ENCODE data around the gene SORBS1. TPM values are rescaled to one million over a fixed set of nuclear protein-coding genes. Genes with fewer than 3 reads are reported as not detected.
A peak's percentile ranks its signal among the peaks of the same experiment; 100 is the strongest.

The SORBS1 gene
- total and polyA plus RNA-seq, 4 donors = 33.2 to 71.3 (median 44.1) TPM

GRCh38 chr10:95295031-95295755 is 266.0 kb downstream of the SORBS1 start:
- Histone ChIP-seq H3K27me3 (ENCODE audit: control insufficient read depth in 4 of 4, insufficient read depth in 4 of 4, low read length in 3 of 4) (no peaks in the 10 kb centered on the region), H3K9ac (ENCODE audit: low read depth in 1 of 2, low read length in 2 of 2) (peak overlapping the region in 1 of 2 donors; percentile 67), H3K36me3 (ENCODE audit: control insufficient read depth in 4 of 4, insufficient read depth in 3 of 4, low read depth in 1 of 4, low read length in 3 of 4) (no peaks in the 10 kb centered on the region), H3K9me3 (ENCODE audit: control insufficient read depth in 4 of 4, low read length in 3 of 4) (no peaks in the 10 kb centered on the region), H3K27ac (ENCODE audit: low read depth in 1 of 2, low read length in 2 of 2) (peak overlapping the region; percentile 29 to 50), H3K4me1 (ENCODE audit: control insufficient read depth in 4 of 4, insufficient read depth in 4 of 4, low read length in 3 of 4) (peaks cover 0 to 10% (median 6%) of the 10 kb centered on the region in 4 donors), H3K4me3 (ENCODE audit: low read depth in 1 of 3, low read length in 3 of 3) (peak overlapping the region; percentile 1 to 49 (median 38))
- TF ChIP-seq HNF4A (conservative IDR thresholded peaks at IDR 0.05) (no peak), ATF3 (IDR thresholded peaks at IDR 0.05) (no peak), RAD21 (IDR thresholded peaks at IDR 0.05) (peak; percentile 3 to 36), FOXA2 (IDR thresholded peaks at IDR 0.05) (no peak), GABPA (IDR thresholded peaks at IDR 0.05 in 1 of 2, conservative IDR thresholded peaks at IDR 0.05 in 1 of 2) (no peak), JUND (IDR thresholded peaks at IDR 0.05) (no peak), TAF1 (conservative IDR thresholded peaks at IDR 0.05) (no peak), FOXA1 (IDR thresholded peaks at IDR 0.05) (no peak)
- 9% methylated on average over 39 of the region's 39 CpGs for WGBS
- peak; percentile 52 for DNase-seq (ENCODE audit: low spot score)

GRCh38 chr10:95293631-95294030 is 267.5 kb downstream of the SORBS1 start:
- no peak for TF ChIP-seq YY1 (IDR thresholded peaks at IDR 0.05)
- no peak for TF ChIP-seq MAX (IDR thresholded peaks at IDR 0.05)
- no peak for TF ChIP-seq FOXA2 (IDR thresholded peaks at IDR 0.05)
- TF ChIP-seq ZBTB33 (IDR thresholded peaks at IDR 0.05) = no peak
- no peak for TF ChIP-seq GABPA (IDR thresholded peaks at IDR 0.05 in 1 of 2, conservative IDR thresholded peaks at IDR 0.05 in 1 of 2)
- TF ChIP-seq ATF3 (IDR thresholded peaks at IDR 0.05) = no peak
- TF ChIP-seq EGR1 (IDR thresholded peaks at IDR 0.05; ENCODE audit: low read depth in 2 of 2) = no peak
- no peak for TF ChIP-seq RXRA (IDR thresholded peaks at IDR 0.05)
- TF ChIP-seq REST (IDR thresholded peaks at IDR 0.05) = no peak
- no peak for TF ChIP-seq SP1 (IDR thresholded peaks at IDR 0.05)
- TF ChIP-seq HNF4G (IDR thresholded peaks at IDR 0.05) = no peak
- TF ChIP-seq FOXA1 (IDR thresholded peaks at IDR 0.05) = no peak
- no peak for TF ChIP-seq JUND (IDR thresholded peaks at IDR 0.05)
- no peak for TF ChIP-seq RAD21 (IDR thresholded peaks at IDR 0.05)
- no peak for TF ChIP-seq HNF4A (conservative IDR thresholded peaks at IDR 0.05)
- no peak for TF ChIP-seq NR2F2 (IDR thresholded peaks at IDR 0.05)
- no peak for TF ChIP-seq CTCF (IDR thresholded peaks at IDR 0.05; ENCODE audit: low read depth, low read length, missing input control)
- no peak overlapping the region for H3K27ac ChIP-seq (ENCODE audit: low read depth in 1 of 2, low read length in 2 of 2)
- no peaks in the 10 kb centered on the region for H3K27me3 ChIP-seq (ENCODE audit: control insufficient read depth in 4 of 4, insufficient read depth in 4 of 4, low read length in 3 of 4)
- DNase-seq (ENCODE audit: low spot score) = no peak
- H3K36me3 ChIP-seq (ENCODE audit: control insufficient read depth in 4 of 4, insufficient read depth in 3 of 4, low read depth in 1 of 4, low read length in 3 of 4) = no peaks in the 10 kb centered on the region
- no peak overlapping the region for H3K9ac ChIP-seq (ENCODE audit: low read depth in 1 of 2, low read length in 2 of 2)
- H3K4me1 ChIP-seq (ENCODE audit: control insufficient read depth in 4 of 4, insufficient read depth in 4 of 4, low read length in 3 of 4) = peaks cover 0 to 18% (median 11%) of the 10 kb centered on the region in 4 donors
- H3K4me3 ChIP-seq (ENCODE audit: low read depth in 1 of 3, low read length in 3 of 3) = no peak overlapping the region
- WGBS = 88% methylated on average over 3 of the region's 3 CpGs
- H3K9me3 ChIP-seq (ENCODE audit: control insufficient read depth in 4 of 4, low read length in 3 of 4) = no peaks in the 10 kb centered on the region

Measured in liver (tissue), 9 donors.